ENCODE data around the gene RAB11FIP2. TPM values are rescaled to one million over a fixed set of nuclear protein-coding genes. Genes with fewer than 3 reads are reported as not detected.

The RAB11FIP2 gene
- total and polyA plus RNA-seq, 10 donors, result 3.3 to 38.5 (median 22.6) TPM

DNA sequence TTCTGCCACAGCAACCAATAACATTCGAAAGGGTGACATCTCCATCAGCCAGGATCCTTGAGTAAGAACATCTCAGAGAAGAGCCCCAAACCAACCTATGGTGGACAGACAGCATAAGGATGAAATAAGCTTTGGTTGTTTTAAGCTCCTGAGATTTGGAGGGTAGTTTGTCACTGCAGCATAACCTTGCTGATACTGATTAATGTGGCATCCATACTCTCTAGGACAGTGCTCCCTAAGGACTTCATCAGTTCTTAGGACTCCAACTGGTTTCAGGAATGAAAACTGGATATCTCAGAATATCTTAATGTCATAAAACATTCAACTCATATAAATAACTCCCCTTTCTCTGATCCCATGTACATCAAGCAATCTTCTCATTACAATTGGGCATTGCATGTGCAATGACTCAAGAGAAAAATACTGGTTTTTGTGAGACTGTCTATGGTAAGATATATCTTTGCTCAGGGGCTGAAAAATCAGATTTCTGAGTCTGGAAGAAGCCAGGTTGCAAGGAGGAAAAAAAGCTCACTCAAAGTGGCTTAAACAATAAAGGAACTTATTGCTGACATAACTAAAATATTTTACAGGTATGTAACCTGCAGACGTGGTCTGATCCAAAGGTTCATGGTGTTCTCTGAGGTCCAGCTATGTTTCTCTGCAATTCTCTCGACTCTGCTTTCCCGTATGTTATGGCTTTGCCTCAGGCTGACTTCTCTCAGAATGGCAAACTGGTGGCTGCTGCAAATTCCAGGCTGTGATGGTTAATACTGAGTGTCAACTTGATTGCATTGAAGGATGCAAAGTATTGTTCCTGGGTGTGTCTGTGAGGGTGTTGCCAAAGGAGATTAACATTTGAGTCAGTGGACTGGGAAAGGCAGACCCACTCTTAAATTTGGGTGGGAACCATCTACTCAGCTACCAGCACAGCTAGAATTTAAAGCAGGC lies 65.7 kb downstream of the RAB11FIP2 start:
- no peak for DNase-seq
- Histone ChIP-seq H3K4me3 (no peak overlapping the region), H3K27ac (no peak overlapping the region), H3K4me1 (no peaks in the 10 kb centered on the region), H3K36me3 (no peaks in the 10 kb centered on the region), H3K27me3 (replicated peaks in 1 of 7) (no peaks in the 10 kb centered on the region), H3K9me3 (peaks cover 0 to 1% (median 0%) of the 10 kb centered on the region in 8 donors)
- WGBS, 5 donors, result 80 to 90% (median 85%) methylated on average over 4 of the region's 4 CpGs
- intact Hi-C loops (cut with DNase I; ENCODE audit: low total_unique reads), result no loop called here
- TF ChIP-seq, protein P1, sequence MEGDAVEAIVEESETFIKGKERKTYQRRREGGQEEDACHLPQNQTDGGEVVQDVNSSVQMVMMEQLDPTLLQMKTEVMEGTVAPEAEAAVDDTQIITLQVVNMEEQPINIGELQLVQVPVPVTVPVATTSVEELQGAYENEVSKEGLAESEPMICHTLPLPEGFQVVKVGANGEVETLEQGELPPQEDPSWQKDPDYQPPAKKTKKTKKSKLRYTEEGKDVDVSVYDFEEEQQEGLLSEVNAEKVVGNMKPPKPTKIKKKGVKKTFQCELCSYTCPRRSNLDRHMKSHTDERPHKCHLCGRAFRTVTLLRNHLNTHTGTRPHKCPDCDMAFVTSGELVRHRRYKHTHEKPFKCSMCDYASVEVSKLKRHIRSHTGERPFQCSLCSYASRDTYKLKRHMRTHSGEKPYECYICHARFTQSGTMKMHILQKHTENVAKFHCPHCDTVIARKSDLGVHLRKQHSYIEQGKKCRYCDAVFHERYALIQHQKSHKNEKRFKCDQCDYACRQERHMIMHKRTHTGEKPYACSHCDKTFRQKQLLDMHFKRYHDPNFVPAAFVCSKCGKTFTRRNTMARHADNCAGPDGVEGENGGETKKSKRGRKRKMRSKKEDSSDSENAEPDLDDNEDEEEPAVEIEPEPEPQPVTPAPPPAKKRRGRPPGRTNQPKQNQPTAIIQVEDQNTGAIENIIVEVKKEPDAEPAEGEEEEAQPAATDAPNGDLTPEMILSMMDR (IDR thresholded peaks at IDR 0.05 in 8 of 11, conservative IDR thresholded peaks at IDR 0.05 in 3 of 11), result no peak
- TF ChIP-seq POLR2AphosphoS5 (IDR thresholded peaks at IDR 0.05) (no peak), POLR2A (IDR thresholded peaks at IDR 0.05) (no peak)

DNA sequence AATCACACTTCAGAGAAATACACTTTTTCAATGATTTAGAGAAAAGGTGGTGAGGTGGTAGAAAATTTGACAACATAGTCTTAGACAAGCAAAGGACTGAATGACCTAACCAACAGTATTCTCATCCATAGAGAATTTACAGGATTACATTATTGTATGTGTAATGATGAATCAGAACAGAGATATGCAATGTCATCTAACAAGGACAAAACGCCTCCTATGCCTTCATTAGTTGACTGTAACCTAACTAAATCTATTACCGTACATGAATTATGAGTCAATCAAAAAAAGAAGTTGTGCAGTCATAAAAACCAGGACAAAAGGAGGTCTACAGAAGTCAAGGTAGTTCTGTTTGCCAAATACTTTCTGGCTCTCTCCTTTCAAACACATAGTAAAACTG lies 66.5 kb downstream of the RAB11FIP2 start:
- Histone ChIP-seq H3K36me3 (no peaks in the 10 kb centered on the region), H3K9me3 (no peaks in the 10 kb centered on the region), H3K27me3 (replicated peaks in 1 of 7) (no peaks in the 10 kb centered on the region), H3K4me3 (no peak overlapping the region), H3K4me1 (no peaks in the 10 kb centered on the region), H3K27ac (no peak overlapping the region)
- intact Hi-C loops (cut with DNase I; ENCODE audit: low total_unique reads), result no loop called here
- WGBS, 5 donors, result 82 to 92% (median 86%) methylated on average over 2 of the region's 2 CpGs
- TF ChIP-seq, protein P1 (IDR thresholded peaks at IDR 0.05 in 8 of 11, conservative IDR thresholded peaks at IDR 0.05 in 3 of 11), result no peak
- TF ChIP-seq POLR2A (IDR thresholded peaks at IDR 0.05) (no peak), POLR2AphosphoS5 (IDR thresholded peaks at IDR 0.05) (no peak)
- DNase-seq, result no peak

DNA sequence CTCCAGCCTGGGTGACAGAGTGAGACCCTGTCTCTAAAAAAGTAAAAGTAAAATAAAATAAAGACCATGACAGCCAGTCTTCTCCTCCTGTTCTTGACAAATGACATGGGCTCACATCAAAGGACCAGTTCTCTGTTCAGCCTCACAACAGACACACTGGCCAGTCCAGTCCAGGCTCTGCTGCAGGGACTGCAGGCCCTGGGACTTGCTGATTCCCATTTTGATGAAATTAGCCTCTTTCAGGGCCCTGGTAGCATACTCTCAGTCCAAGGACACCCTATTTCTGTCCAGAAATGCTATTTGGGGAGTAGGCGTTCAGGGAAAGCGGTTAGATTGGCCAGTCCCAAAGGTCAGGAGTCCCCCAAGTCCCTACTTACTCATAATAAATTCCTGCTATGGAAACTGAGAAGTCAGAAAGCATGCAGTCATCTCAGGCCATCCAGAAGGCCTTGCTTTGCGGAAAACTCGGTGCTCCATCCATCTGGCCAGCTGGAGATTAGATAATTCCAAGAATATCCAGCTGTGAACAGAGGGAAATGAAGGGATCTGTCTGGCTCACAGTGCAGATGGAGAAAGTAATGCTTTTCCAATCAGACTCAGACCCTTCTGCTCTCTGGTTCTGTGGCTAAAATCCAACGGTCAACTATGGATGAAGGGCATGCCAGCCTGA lies 74.4 kb downstream of the RAB11FIP2 start:
- no peak for DNase-seq
- intact Hi-C loops (cut with DNase I; ENCODE audit: low total_unique reads), result no loop called here

More for the DNA sequence above, 74.4 kb downstream of the RAB11FIP2 start:
- Histone ChIP-seq H3K27me3 (replicated peaks in 1 of 7) (peaks cover 0 to 14% (median 0%) of the 10 kb centered on the region in 7 donors), H3K27ac (no peak overlapping the region), H3K36me3 (no peaks in the 10 kb centered on the region), H3K4me1 (no peaks in the 10 kb centered on the region), H3K4me3 (no peak overlapping the region), H3K9me3 (peaks cover 0 to 8% (median 2%) of the 10 kb centered on the region in 8 donors)
- 78 to 87% (median 86%) methylated on average over 5 of the region's 5 CpGs for WGBS, 5 donors
- TF ChIP-seq, protein P1 (IDR thresholded peaks at IDR 0.05 in 8 of 11, conservative IDR thresholded peaks at IDR 0.05 in 3 of 11), result no peak
- TF ChIP-seq POLR2A (IDR thresholded peaks at IDR 0.05) (no peak), POLR2AphosphoS5 (IDR thresholded peaks at IDR 0.05) (no peak)

Data from spleen (tissue), 11 donors.